CD4-positive, CD25-positive, alpha-beta regulatory T cell (primary cell): Measurements from ENCODE around the gene PCDHB16. TPM values are rescaled to one million over a fixed set of nuclear protein-coding genes. Genes with fewer than 3 reads are reported as not detected.
"Not testable (repeated sequence)": the region's sequence is repeated elsewhere in the genome, so short reads cannot be mapped to it uniquely, and the experiment has no call there.

Experiments
- ATAC-seq, 2 donors: fragments of 150-1000 bp; cut with Tn5 transposase; one replicate each; pipeline ENCODE4 v1.10.0; 2021; ENCODE audit warnings: low read depth in 2 of 2, moderate number of reproducible peaks in 2 of 2, moderate library complexity in 1 of 2
- DNase-seq, 3 donors: peaks; one replicate each; pipeline versions ENCODE4 v3.0.0 to v3.0.0-alpha.2; 2012 to 2022; ENCODE audit warnings: mixed read lengths in 1 of 3
- H3K27ac ChIP-seq: one replicate; pipeline ENCODE4 v1.7.0; 2013; ENCODE audit warnings: mild to moderate bottlenecking, low read length; ENCODE audit not compliant: insufficient read depth, poor library complexity, severe bottlenecking
- H3K27me3 ChIP-seq: one replicate; pipeline ENCODE4 v1.7.0; 2013; ENCODE audit warnings: low read length; ENCODE audit not compliant: control insufficient read depth, insufficient read depth
- H3K36me3 ChIP-seq: one replicate; pipeline ENCODE4 v1.7.0; 2013; ENCODE audit warnings: mild to moderate bottlenecking, low read length, moderate library complexity; ENCODE audit not compliant: control insufficient read depth, insufficient read depth
- H3K4me1 ChIP-seq: 2 replicates; pipeline ENCODE4 v1.7.0; 2013; ENCODE audit warnings: mild to moderate bottlenecking, low read length; ENCODE audit not compliant: insufficient read depth, control insufficient read depth, poor library complexity, severe bottlenecking
- H3K4me3 ChIP-seq: one replicate; pipeline ENCODE4 v1.7.0; 2013; ENCODE audit warnings: low read depth, mild to moderate bottlenecking, low read length, moderate library complexity
- H3K9me3 ChIP-seq, 2 experiments: 1 replicate in 1 of 2; 2 replicates in 1 of 2; pipeline ENCODE4 v1.7.0; 2013; ENCODE audit warnings: low read length in 2 of 2, mild to moderate bottlenecking in 1 of 2, moderate library complexity in 1 of 2; ENCODE audit not compliant: control insufficient read depth in 2 of 2
- H3K27ac Mint-ChIP-seq, 3 donors: one replicate each; pipeline ENCODE4 v1.8.0; 2020 to 2022; ENCODE audit warnings: mild to moderate bottlenecking in 3 of 3, mixed read lengths in 3 of 3, moderate library complexity in 2 of 3
- H3K27me3 Mint-ChIP-seq: one replicate; pipeline ENCODE4 v1.8.0; 2022; ENCODE audit warnings: mild to moderate bottlenecking, mixed read lengths
- H3K36me3 Mint-ChIP-seq: one replicate; pipeline ENCODE4 v1.8.0; 2020; ENCODE audit warnings: mixed read lengths
- H3K4me1 Mint-ChIP-seq, 4 donors: one replicate each; pipeline ENCODE4 v1.8.0; 2020 to 2022; ENCODE audit warnings: mixed read lengths in 4 of 4, mild to moderate bottlenecking in 1 of 4
- H3K4me3 Mint-ChIP-seq, 4 donors: one replicate each; pipeline ENCODE4 v1.8.0; 2020 to 2022; ENCODE audit warnings: mild to moderate bottlenecking in 4 of 4, mixed read lengths in 4 of 4, moderate library complexity in 3 of 4
- H3K9me3 Mint-ChIP-seq, 7 donors: one replicate each; pipeline ENCODE4 v1.8.0; 2020 to 2022; ENCODE audit warnings: mixed read lengths in 7 of 7, mild to moderate bottlenecking in 3 of 7, moderate library complexity in 2 of 7
- polyA plus RNA-seq, 4 donors: library from polyadenylated mRNA; unstranded; fragments of 300-500 nt; fragmentation: Illumina TruSeq; gene quantifications; one replicate each; pipeline ENCODE4 v1.2.3, GENCODE V29; 2021
- total RNA-seq: library from RNA; stranded (reverse); gene quantifications from one replicate; pipeline ENCODE4 v1.2.3, GENCODE V29; 2022

PCDHB16 gene
- total and polyA plus RNA-seq, 5 donors from 2014 or later, result not detected

DNA sequence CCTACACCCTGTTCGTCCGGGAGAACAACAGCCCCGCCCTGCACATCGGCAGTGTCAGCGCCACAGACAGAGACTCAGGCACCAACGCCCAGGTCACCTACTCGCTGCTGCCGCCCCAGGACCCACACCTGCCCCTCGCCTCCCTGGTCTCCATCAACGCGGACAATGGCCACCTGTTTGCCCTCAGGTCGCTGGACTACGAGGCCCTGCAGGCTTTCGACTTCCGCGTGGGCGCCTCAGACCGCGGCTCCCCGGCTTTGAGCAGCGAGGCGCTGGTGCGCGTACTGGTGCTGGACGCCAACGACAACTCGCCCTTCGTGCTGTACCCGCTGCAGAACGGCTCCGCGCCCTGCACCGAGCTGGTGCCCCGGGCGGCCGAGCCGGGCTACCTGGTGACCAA lies 6.5 kb downstream of the PCDHB16 start:
- DNase-seq, H3K4me1 ChIP-seq, H3K36me3 ChIP-seq, H3K27me3 ChIP-seq, H3K4me3 ChIP-seq, ATAC-seq, H3K27ac ChIP-seq, H3K4me3 Mint-ChIP-seq, H3K27ac Mint-ChIP-seq, H3K9me3 ChIP-seq: not testable (repeated sequence)
- Mint-ChIP-seq H3K9me3 (peaks cover 0 to 39% (median 10%) of the 10 kb centered on the region in 7 donors), H3K27me3 (peaks cover 20% of the 10 kb centered on the region), H3K4me1 (peaks cover 0 to 11% (median 2%) of the 10 kb centered on the region in 4 donors), H3K36me3 (peaks cover 14% of the 10 kb centered on the region)

DNA sequence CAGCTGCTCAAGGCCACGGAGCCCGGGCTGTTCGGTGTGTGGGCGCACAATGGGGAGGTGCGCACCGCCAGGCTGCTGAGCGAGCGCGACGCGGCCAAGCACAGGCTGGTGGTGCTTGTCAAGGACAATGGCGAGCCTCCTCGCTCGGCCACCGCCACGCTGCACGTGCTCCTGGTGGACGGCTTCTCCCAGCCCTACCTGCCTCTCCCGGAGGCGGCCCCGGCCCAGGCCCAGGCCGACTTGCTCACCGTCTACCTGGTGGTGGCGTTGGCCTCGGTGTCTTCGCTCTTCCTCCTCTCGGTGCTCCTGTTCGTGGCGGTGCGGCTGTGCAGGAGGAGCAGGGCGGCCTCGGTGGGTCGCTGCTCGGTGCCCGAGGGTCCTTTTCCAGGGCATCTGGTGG lies 6.9 kb downstream of the PCDHB16 start:
- H3K4me3 Mint-ChIP-seq, H3K27ac Mint-ChIP-seq, ATAC-seq, H3K4me1 ChIP-seq, DNase-seq, H3K9me3 ChIP-seq, H3K36me3 ChIP-seq, H3K4me3 ChIP-seq, H3K27ac ChIP-seq, H3K27me3 ChIP-seq: not testable (repeated sequence)
- Mint-ChIP-seq H3K9me3 (peaks cover 0 to 38% (median 10%) of the 10 kb centered on the region in 7 donors), H3K27me3 (peaks cover 20% of the 10 kb centered on the region), H3K4me1 (peaks cover 0 to 11% (median 2%) of the 10 kb centered on the region in 4 donors), H3K36me3 (peaks cover 14% of the 10 kb centered on the region)

DNA sequence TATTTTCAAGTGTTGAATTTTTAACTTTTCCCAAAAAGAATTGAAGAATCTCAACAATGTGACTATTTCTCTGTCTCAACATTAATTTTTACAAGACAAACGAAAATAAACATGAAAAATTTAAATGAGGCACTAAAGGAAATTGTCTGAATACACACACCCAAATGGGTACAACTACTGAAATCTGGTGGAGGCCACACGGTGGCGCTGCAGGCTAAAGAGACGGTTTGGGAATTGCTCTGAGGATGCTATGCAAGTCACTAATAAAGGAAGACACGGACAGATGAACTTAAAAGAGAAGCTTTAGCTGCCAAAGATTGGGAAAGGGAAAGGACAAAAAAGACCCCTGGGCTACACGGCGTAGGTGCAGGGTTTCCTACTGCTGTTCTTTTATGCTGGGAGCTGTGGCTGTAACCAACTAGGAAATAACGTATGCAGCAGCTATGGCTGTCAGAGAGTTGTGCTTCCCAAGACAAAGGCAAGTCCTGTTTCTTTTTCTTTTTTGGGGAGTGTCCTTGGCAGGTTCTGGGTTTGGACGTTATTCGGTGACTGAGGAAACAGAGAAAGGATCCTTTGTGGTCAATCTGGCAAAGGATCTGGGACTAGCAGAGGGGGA lies 10.0 kb downstream of the PCDHB16 start, which contains the start of gene PCDHB10:
PCDHB10 (plus strand) TSS at position 244 of the 616 bp plus-strand sequence; CDS start at position 444, 200 bp downstream.
- Mint-ChIP-seq H3K36me3 (peaks cover 8% of the 10 kb centered on the region), H3K4me1 (peaks cover 0 to 4% (median 0%) of the 10 kb centered on the region in 4 donors), H3K4me3 (no peak within 1 kb of the TSS), H3K9me3 (peaks cover 0 to 44% (median 20%) of the 10 kb centered on the region in 7 donors), H3K27me3 (peaks cover 10% of the 10 kb centered on the region), H3K27ac (no peak within 1 kb of the TSS)
- no peak within 1 kb of the TSS for H3K27ac ChIP-seq
- ATAC-seq (no peak), DNase-seq (peak in 2 of 3 donors; percentile 8 to 10)
- H3K9me3 ChIP-seq, result peaks cover 9 to 10% of the 10 kb centered on the region in 2 experiments
- H3K27me3 ChIP-seq, result no peaks in the 10 kb centered on the region
- no peak within 1 kb of the TSS for H3K4me3 ChIP-seq
- H3K36me3 ChIP-seq, result no peaks in the 10 kb centered on the region
- no peaks in the 10 kb centered on the region for H3K4me1 ChIP-seq

DNA sequence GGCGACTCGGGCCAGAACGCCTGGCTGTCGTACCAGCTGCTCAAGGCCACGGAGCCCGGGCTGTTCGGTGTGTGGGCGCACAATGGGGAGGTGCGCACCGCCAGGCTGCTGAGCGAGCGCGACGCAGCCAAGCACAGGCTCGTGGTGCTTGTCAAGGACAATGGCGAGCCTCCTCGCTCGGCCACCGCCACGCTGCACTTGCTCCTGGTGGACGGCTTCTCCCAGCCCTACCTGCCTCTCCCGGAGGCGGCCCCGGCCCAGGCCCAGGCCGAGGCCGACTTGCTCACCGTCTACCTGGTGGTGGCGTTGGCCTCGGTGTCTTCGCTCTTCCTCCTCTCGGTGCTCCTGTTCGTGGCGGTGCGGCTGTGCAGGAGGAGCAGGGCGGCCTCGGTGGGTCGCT lies 12.1 kb downstream of the PCDHB16 start:
- H3K27ac Mint-ChIP-seq, H3K27me3 Mint-ChIP-seq, H3K4me1 Mint-ChIP-seq: not testable (repeated sequence)

DNA sequence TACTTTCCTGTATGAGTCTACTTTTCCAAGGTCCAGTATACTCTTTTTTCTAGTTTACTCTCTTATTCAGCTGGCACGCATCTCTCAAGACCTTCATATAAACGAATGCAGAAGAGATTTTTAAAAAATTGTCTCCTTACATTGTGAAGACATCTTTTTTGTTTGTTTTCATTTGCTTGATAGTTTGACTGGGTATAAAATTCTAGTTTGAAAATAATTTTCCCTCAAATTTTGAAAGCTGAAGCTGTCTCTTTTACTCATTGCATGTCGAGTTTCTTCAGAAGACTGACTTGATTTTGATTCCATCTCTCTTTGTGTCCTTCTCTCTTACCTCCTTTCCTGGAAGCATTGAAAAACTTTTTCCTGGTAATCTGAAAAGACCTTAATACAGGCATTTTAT lies 14.2 kb downstream of the PCDHB16 start:
- peaks cover 0 to 4% (median 0%) of the 10 kb centered on the region in 4 donors for H3K4me1 Mint-ChIP-seq
- no peaks in the 10 kb centered on the region for H3K4me1 ChIP-seq
- DNase-seq (no peak), ATAC-seq (no peak)
- no peak overlapping the region for H3K4me3 Mint-ChIP-seq
- H3K36me3 ChIP-seq, result no peaks in the 10 kb centered on the region
- peaks cover 5% of the 10 kb centered on the region for H3K36me3 Mint-ChIP-seq
- H3K27me3 Mint-ChIP-seq, result peaks cover 14% of the 10 kb centered on the region
- H3K4me3 ChIP-seq, result no peak overlapping the region
- H3K27me3 ChIP-seq, result peaks cover 5% of the 10 kb centered on the region
- H3K27ac Mint-ChIP-seq, result no peak overlapping the region
- peaks cover 17 to 25% of the 10 kb centered on the region in 2 experiments for H3K9me3 ChIP-seq
- peaks cover 0 to 50% (median 21%) of the 10 kb centered on the region in 7 donors for H3K9me3 Mint-ChIP-seq
- no peak overlapping the region for H3K27ac ChIP-seq

More for the DNA sequence above, 12.1 kb downstream of the PCDHB16 start:
- not testable (repeated sequence) for H3K4me3 ChIP-seq, H3K4me3 Mint-ChIP-seq, H3K36me3 ChIP-seq, ATAC-seq, H3K27ac ChIP-seq, H3K27me3 ChIP-seq, DNase-seq, H3K4me1 ChIP-seq, H3K36me3 Mint-ChIP-seq
- peaks cover 11 to 18% of the 10 kb centered on the region in 2 experiments for H3K9me3 ChIP-seq
- H3K9me3 Mint-ChIP-seq, result peaks cover 0 to 45% (median 20%) of the 10 kb centered on the region in 7 donors

DNA sequence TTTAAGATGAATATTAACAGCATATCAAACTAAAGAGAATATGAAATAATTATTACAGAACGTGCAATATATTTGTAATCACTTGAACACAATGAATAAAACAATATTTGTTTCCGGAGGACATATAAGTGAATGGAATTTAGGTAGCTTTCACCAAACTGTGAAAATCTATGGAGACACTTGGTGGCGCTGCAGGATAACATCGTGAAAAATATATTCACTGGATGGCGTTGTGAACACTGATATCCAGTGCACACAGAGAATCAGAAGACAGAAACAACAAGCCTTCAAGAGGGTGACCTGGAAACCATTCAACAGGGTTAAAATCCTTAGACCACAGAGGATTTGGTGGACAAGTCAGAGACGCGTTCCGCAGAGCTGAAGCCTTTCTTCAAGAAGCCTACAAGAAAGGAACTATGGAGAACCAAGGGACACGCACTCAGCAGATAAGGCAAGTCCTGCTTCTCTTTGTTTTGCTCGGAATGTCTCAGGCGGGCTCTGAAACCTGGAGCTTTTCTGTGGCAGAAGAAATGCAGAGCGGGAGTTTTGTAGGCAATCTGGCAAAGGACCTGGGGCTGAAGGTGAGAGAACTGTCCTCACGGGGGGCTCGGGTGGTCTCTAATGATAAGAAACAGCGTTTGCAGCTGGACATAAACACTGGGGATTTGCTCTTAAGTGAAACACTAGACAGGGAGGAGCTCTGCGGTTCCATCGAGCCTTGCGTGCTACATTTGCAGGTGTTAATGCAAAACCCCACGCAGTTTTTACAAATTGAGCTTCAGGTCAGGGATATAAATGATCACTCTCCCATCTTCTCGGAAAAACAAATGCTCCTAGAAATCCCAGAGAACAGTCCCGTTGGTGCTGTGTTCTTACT lies 17.4 kb downstream of the PCDHB16 start, which contains the start of gene PCDHB11:
PCDHB11 (plus strand) TSS at position 269 of the 877 bp plus-strand sequence; CDS start at position 417, 148 bp downstream.
- no peaks in the 10 kb centered on the region for H3K36me3 Mint-ChIP-seq
- Histone ChIP-seq H3K36me3 (no peaks in the 10 kb centered on the region), H3K9me3 (peaks cover 17 to 25% of the 10 kb centered on the region in 2 experiments), H3K27me3 (peaks cover 5% of the 10 kb centered on the region), H3K27ac (no peak within 1 kb of the TSS), H3K4me1 (no peaks in the 10 kb centered on the region), H3K4me3 (no peak within 1 kb of the TSS)
- H3K27me3 Mint-ChIP-seq, result peaks cover 10% of the 10 kb centered on the region
- H3K4me3 Mint-ChIP-seq, result no peak within 1 kb of the TSS
- no peaks in the 10 kb centered on the region for H3K4me1 Mint-ChIP-seq
- no peak for DNase-seq
- peaks cover 0 to 44% (median 16%) of the 10 kb centered on the region in 7 donors for H3K9me3 Mint-ChIP-seq
- ATAC-seq, result no peak
- H3K27ac Mint-ChIP-seq, result no peak within 1 kb of the TSS

DNA sequence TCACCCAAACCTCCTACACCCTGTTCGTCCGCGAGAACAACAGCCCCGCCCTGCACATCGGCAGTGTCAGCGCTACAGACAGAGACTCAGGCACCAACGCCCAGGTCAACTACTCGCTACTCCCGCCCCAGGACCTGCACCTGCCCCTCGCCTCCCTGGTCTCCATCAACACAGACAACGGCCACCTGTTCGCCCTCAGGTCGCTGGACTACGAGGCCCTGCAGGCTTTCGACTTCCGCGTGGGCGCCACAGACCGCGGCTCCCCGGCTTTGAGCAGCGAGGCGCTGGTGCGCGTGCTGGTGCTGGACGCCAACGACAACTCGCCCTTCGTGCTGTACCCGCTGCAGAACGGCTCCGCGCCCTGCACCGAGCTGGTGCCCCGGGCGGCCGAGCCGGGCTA lies 18.9 kb downstream of the PCDHB16 start:
- not testable (repeated sequence) for H3K27ac Mint-ChIP-seq, H3K27me3 Mint-ChIP-seq, H3K27me3 ChIP-seq, DNase-seq, H3K4me3 Mint-ChIP-seq, ATAC-seq, H3K4me1 ChIP-seq, H3K27ac ChIP-seq, H3K4me1 Mint-ChIP-seq, H3K36me3 ChIP-seq, H3K36me3 Mint-ChIP-seq, H3K4me3 ChIP-seq
- peaks cover 0 to 40% (median 15%) of the 10 kb centered on the region in 7 donors for H3K9me3 Mint-ChIP-seq
- H3K9me3 ChIP-seq, result peaks cover 17 to 22% of the 10 kb centered on the region in 2 experiments
